Mucosa of descending colon (tissue), 3 donors: Measurements from ENCODE around the gene GZMA. TPM values are rescaled to one million over a fixed set of nuclear protein-coding genes. Genes with fewer than 3 reads are reported as not detected.
A peak's percentile ranks its signal among the peaks of the same experiment; 100 is the strongest.
"Not testable (repeated sequence)": the region's sequence is repeated elsewhere in the genome, so short reads cannot be mapped to it uniquely, and the experiment has no call there.

Experiments
- ATAC-seq: fragments of 200-7000 bp; cut with Tn5 transposase; one replicate; pipeline ENCODE4 v1.9.1; 2020; ENCODE audit warnings: mild to moderate bottlenecking, moderate library complexity
- DNase-seq, 3 donors: peaks; one replicate each; pipeline ENCODE4 v3.0.0-alpha.2; 2020
- H3K36me3 ChIP-seq: fragments of 200-600 bp; one replicate; pipeline ENCODE4 v1.8.0; 2021; ENCODE audit warnings: low read depth, mild to moderate bottlenecking
- H3K4me1 ChIP-seq: fragments of 200-600 bp; one replicate; pipeline ENCODE4 v1.8.0; 2021; ENCODE audit warnings: low read depth, mild to moderate bottlenecking
- H3K4me3 ChIP-seq: fragments of 200-600 bp; one replicate; pipeline ENCODE4 v1.8.0; 2021; ENCODE audit warnings: mild to moderate bottlenecking
- H3K9me3 ChIP-seq: fragments of 200-600 bp; one replicate; pipeline ENCODE4 v1.8.0; 2021; ENCODE audit warnings: mild to moderate bottlenecking
- intact Hi-C, 2 donors: fragments of 100-400 bp; cut with DNase I in 1 of 2; cut with micrococcal nuclease in 1 of 2; formaldehyde crosslinking; loops; one replicate each; pipeline versions ENCODE4 v1.11.0 to v1.11.1; 2022; cut with DNase I, micrococcal nuclease
- total RNA-seq, 3 donors: library from RNA; stranded (reverse); fragmentation: NEBNext Ultra II Directional in 2 of 3; extraction: Animal tissue kit (Norgen Biotek cat#: 25700) in 2 of 3; gene quantifications; one replicate each; pipeline versions ENCODE4 v1.2.1 to v1.2.4, GENCODE V29; 2021 to 2023
- TF ChIP-seq, protein P1 (sequence below): fragments of 200-600 bp; IDR thresholded peaks from one replicate; pipeline ENCODE4 v1.8.0; 2022; ENCODE audit warnings: antibody characterized with exemption, mild to moderate bottlenecking
- donor health status: DM: no; HTN: no; CAD: no; lungs with moderate emphysema.
- donor health status: DM: no; HTN: no; CAD: no.
- donor health status: DM: no; HTN: yes; CAD: no.

GZMA gene
- total RNA-seq, 3 donors from 2014 or later = 9.0 to 17.2 (median 9.3) TPM

DNA sequence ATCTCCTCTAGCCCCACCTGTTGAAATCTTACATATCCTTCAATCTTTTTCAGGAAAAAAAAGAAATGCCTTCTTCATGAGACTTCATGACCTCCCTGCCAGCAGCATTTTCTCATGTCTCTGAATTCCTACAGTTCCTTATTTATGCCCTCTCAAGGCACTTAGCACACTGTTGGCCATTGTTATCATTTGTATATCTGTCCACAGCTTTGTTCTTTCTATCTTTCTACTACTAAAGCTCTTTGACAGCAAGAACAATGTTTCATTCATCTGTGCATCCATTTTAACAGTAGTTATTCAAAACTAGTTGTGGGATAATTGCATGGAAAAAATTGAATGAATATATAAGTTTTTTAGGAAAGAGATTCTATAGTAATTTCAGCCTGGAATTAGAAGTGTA is 20.9 kb upstream of the GZMA start:
- TF ChIP-seq, protein P1, sequence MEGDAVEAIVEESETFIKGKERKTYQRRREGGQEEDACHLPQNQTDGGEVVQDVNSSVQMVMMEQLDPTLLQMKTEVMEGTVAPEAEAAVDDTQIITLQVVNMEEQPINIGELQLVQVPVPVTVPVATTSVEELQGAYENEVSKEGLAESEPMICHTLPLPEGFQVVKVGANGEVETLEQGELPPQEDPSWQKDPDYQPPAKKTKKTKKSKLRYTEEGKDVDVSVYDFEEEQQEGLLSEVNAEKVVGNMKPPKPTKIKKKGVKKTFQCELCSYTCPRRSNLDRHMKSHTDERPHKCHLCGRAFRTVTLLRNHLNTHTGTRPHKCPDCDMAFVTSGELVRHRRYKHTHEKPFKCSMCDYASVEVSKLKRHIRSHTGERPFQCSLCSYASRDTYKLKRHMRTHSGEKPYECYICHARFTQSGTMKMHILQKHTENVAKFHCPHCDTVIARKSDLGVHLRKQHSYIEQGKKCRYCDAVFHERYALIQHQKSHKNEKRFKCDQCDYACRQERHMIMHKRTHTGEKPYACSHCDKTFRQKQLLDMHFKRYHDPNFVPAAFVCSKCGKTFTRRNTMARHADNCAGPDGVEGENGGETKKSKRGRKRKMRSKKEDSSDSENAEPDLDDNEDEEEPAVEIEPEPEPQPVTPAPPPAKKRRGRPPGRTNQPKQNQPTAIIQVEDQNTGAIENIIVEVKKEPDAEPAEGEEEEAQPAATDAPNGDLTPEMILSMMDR = no peak
- no peak for ATAC-seq
- Histone ChIP-seq H3K36me3 (no peaks in the 10 kb centered on the region), H3K4me1 (no peaks in the 10 kb centered on the region), H3K9me3 (peaks cover 6% of the 10 kb centered on the region), H3K4me3 (no peak overlapping the region)
- no peak for DNase-seq
- intact Hi-C loops = no loop called here

DNA sequence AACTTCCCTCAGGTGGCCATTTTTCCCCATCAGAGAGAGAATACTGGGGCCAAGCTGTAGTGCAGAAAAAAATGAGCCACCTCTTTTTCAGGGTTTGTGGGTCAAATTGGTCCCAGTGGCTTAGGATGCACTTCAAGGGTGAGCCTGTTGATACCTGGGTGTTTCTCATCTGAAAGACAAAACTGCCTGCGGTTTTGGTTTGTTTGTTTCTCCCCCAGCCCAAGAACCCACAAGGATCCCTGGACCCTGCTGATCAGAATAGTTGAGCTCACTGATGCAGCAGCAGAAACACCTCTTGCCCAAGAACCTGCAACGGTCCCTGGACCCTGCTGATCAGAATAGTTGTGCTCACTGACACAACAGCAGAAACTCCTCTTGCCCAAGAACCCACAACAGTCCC is 13.1 kb upstream of the GZMA start:
- H3K4me1 ChIP-seq, H3K36me3 ChIP-seq, intact Hi-C loops, ATAC-seq, DNase-seq, H3K9me3 ChIP-seq, H3K4me3 ChIP-seq: not testable (repeated sequence)

DNA sequence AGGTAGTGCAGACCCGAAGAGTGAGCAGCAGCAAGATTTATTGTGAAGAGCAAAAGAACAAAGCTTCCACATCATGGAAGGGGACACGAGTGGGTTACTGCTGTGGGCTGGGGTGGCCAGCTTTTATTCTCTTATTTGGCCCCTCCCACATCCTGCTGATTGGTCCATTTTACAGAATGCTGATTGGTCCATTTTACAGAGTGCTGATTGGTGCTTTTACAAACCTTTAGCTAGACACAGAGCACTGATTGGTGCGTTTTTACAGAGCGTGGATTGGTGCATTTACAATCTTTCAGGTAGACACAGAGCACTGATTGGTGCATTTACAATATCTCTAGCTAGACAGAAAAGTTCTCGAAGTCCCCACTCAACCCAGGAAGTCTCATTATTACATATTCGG is 11.4 kb upstream of the GZMA start:
- H3K4me1 ChIP-seq, ATAC-seq, H3K9me3 ChIP-seq, DNase-seq, intact Hi-C loops, H3K4me3 ChIP-seq, H3K36me3 ChIP-seq: not testable (repeated sequence)

DNA sequence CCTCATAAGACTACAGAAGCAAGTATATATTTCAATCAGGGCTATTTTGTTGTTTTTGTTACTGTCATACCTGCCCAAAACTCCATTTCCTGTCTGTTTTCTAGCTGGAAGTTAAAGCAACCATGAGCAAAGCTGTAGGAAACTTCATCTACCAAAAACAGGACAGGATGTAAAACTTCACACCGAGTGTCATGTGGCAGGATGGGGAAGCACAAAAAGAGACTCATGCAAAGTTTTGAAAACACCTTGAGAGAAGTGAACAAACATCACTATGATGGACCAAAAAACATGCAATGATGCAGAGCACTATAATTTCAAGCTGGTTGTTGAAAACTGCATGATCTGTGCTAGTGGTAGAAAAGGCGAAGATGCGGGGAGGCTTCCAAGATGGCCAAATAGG is 6.3 kb upstream of the GZMA start:
- no peak for DNase-seq
- H3K36me3 ChIP-seq = no peaks in the 10 kb centered on the region
- H3K4me3 ChIP-seq = no peak overlapping the region
- H3K9me3 ChIP-seq = no peaks in the 10 kb centered on the region
- intact Hi-C loops = no loop called here
- no peaks in the 10 kb centered on the region for H3K4me1 ChIP-seq
- peak; percentile 62 for ATAC-seq
- TF ChIP-seq, protein P1 = no peak

DNA sequence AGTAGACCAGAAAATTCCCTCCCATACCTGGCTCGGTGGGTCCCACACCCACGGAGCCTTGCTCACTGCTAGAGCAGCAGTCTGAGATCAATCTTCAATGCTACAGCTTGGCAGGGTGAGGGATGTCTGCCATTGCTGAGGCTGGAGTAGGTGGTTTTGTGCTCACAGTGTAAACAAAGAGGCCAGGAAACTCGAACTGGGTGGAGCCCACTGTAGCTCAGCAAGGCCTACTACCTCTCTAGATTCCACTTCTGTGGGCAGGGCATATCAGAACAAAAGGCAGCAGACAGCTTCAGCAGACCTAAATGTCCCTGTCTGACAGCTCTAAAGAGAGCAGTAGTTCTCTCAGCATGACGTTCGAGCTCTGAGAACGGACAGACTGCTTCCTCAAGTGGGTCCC is 5.6 kb upstream of the GZMA start:
- no peaks in the 10 kb centered on the region for H3K9me3 ChIP-seq
- ATAC-seq (peak; percentile 56), DNase-seq (peak in 1 of 3 donors; percentile 15)
- no peaks in the 10 kb centered on the region for H3K4me1 ChIP-seq
- H3K4me3 ChIP-seq = no peak overlapping the region
- intact Hi-C loops = no loop called here
- TF ChIP-seq, protein P1 = no peak
- no peaks in the 10 kb centered on the region for H3K36me3 ChIP-seq

DNA sequence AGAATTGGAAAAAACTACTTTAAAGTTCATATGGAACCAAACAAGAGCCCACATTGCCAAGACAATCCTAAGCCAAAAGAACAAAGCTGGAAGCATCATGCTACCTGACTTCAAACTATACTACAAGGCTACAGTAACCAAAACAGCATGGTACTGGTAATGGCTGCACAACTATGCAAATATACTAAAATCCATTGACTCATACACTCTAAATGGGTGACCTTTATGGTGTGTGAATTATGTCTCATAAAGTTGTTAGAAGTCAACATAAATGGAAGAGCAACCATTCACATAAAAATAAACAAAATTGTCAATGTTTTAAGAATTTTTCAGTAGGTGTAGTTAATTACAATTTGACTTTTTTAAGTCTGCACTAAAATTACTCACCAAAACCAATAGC is 1.3 kb upstream of the GZMA start:
- H3K36me3 ChIP-seq, H3K9me3 ChIP-seq, intact Hi-C loops, DNase-seq, H3K4me1 ChIP-seq, ATAC-seq, H3K4me3 ChIP-seq: not testable (repeated sequence)

DNA sequence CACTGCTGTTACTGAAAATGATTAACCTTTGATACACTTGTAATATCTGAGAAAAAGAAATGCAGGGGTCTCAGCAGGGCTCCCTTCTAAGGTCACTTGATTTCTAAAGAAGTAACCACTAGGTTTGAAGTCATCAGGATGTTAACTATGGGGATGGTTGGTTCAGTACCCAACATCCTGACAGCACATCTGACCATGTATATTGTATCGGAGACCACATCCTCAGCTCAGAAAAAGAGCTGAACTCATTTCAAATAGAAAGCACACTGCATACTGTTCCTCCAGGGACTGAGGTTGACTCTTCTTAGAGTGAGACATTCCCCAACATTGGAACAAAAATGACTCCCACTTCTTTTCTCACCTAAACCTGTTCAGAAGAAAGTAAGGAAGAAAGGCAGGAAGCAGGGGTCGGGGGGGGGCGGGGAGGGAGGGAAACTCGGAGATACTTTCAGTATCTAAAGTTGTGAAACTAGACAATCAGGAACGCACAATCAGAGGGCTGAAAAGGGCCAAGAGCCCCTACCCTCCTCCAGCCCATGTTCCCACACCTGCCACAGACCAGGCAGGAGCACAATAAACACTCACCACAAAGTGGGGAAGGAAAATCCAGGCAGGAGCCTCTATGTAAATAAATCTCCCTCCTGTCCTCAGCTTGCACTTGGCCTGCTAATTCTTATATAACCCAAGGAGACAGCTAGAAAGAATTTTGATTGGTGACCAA is 730 bp upstream of the GZMA start:
- Histone ChIP-seq H3K9me3 (no peaks in the 10 kb centered on the region), H3K4me3 (no peak overlapping the region), H3K4me1 (no peaks in the 10 kb centered on the region), H3K36me3 (no peaks in the 10 kb centered on the region)
- intact Hi-C loops = no loop called here
- ATAC-seq (peak; percentile 79), DNase-seq (peak in 1 of 3 donors; percentile 16)
- TF ChIP-seq, protein P1 = no peak
